Lung microvascular endothelial cell (primary cell): ENCODE results near the gene BOD1L1. TPM values are rescaled to one million over a fixed set of nuclear protein-coding genes. Genes with fewer than 3 reads are reported as not detected.

Experiments used
- DNase-seq, 2 donors: peaks; one replicate each; pipeline versions ENCODE4 v3.0.0 to v3.0.0-alpha.2; 2010; ENCODE audit warnings: low read depth in 2 of 2
- total RNA-seq: library from RNA; depleted of rRNA; stranded (reverse); fragments of >200 nt; gene quantifications from 2 replicates; pipeline ENCODE4 v1.2.1, GENCODE V29; 2014

BOD1L1 gene
- total RNA-seq, 1 donor from 2014 or later = 24.0 TPM

- no peak for DNase-seq
These were observed 86.9 kb downstream of the BOD1L1 start for GRCh38 chr4:13540446-13541175.

DNA sequence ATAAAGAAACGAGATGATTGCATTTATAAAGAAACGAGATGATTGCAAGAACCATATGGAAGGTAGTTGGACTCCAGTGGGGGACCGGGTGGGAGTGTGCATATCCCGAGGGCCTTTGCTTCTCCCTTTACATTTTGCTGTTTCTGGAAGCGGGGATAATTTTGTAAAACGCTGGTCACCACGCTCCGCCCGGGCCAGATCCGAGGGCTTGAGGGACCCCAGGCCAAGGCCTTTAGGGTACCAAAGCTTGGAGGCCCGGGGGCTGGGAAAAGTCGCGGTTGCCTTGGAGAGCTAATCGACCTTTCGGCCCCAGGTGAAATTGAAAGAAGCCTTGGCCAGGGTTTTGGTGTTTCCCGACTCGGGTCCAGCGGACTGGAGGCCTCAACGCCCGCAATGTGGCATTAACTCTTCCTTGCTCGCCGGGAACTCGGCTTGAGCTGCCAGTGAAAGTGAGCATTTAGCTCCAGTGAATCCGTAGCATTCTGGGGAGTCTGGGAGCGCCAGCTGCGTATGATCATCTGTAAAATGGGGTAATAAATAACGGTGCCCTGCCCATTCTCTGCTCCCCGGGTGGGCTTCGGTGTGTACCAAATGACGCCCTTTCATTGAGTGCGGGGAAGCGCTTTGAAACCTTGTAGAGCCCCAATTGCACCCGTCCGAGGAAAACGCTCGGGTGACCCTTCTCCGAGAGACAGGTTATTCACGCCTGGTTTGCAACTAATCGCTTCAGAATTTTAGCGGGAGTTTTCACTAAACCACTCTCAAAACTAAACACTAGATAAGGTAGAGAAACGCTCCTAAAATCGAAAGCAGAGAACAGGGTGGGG, 87.7 kb downstream of the BOD1L1 start:
- no peak for DNase-seq

DNA sequence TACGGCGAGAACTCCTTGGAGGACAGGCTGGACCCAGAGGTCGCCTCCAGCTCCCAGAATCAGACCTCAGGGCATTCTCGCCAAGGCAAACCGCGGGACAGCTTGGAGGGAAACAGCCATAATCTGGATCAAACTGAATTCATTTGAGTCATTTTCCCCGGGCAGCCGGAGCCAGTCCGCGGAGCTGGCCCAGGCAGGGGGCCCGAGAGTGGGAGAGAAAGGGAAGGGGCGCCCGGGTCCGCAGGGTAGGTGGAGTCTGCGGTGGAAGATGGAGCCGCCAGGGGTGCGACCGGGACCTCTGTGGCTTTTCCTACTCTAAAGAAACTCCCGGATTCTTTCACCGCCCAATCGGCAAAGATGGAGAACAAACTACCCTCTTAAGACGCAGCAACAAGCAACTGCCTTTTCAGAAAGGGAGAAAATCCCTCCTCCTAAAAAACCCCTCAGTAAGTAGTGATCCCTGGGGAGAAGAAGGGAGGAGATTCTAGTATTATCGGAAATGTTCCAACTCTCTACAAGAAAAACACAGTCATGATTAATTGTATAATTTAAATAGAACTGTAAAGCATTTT, 88.4 kb downstream of the BOD1L1 start:
- no peak for DNase-seq

DNA sequence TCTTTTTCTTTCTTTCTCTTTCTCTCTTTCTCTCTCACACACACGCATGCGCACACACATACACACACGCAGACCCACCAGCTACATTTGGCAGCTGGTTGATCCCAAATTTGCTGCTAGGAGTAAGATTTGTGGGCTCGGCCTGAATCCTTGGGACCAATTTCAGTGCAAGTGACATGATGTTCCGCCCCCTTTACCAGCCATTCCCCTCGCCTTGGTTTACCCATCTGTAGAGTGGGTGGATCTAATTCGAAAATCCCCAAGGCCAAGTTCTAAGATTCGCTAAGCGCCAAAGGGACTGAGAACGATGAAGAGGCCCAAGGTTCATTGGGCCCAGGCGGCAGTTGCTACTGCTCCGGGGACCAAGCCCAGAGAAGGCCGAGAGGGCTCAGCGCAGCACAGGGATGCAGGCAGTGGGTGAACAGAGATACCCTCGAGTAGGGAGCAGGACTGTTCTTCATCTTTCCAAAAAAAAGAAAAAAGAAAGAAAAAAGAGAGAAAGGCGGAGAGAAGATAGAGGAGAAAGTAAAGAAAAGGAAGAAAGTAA, 89.0 kb downstream of the BOD1L1 start:
- DNase-seq = no peak

DNA sequence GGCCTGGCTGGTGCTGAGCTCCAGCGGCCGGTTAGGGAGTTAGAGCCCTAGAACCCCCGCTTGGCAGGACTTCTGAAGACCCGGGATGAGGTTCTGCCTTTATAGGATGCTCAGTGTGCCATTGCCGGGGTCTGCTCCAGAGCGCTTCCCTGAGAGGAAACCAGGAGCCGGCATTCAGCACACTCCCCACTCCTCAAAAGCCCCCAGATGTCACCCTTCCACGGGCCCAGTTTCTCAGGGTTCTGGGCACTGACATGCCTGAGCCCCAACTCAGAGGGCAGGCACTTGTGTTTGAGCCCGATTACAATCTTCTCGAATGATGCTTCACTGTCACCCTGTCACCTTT, 89.7 kb downstream of the BOD1L1 start:
- no peak for DNase-seq

- DNase-seq = no peak
These were observed 90.3 kb downstream of the BOD1L1 start for GRCh38 chr4:13537011-13537831.

- DNase-seq = no peak
These were observed 90.9 kb downstream of the BOD1L1 start for GRCh38 chr4:13536607-13537006.

GRCh38 chr4:13535708-13536361, 91.7 kb downstream of the BOD1L1 start:
- no peak for DNase-seq

- DNase-seq = no peak
These were observed 92.4 kb downstream of the BOD1L1 start for GRCh38 chr4:13535118-13535517.

GRCh38 chr4:13534344-13535063, 93.0 kb downstream of the BOD1L1 start:
- no peak for DNase-seq

DNA sequence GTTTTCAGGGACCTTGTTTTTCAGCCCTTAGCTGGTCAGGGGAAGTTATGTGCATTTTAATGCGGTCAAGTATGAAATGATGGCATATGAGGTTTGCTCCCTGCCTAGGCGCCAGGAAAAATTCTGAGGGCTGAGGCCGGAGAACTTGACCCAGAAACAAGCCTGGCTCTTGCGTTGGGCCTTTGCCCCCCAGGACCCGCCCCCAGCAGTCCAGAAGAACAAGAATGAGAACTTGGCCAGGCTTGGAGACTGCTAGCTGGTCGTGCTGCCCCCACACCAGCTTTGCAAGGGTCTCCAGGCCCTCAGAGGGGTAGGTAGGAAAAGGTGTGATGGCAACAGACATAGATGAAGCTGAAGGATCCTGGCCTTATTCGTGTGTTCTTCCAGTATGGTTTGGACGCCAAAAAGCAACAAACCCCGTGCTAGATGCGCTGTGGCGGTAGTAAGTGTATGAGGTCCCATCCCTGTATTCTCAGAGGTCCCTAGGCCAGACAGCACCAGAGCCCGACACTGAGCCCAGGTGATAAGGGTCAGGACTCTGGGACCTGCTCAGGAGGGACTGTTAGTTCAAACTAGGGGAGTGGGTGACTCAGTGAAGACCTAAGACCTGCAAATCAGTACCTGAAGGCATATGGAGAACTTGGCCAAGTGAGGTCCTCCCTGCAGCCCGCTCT, 93.7 kb downstream of the BOD1L1 start:
- no peak for DNase-seq

- no peak for DNase-seq
These were observed 95.9 kb downstream of the BOD1L1 start for GRCh38 chr4:13531625-13531998.

DNA sequence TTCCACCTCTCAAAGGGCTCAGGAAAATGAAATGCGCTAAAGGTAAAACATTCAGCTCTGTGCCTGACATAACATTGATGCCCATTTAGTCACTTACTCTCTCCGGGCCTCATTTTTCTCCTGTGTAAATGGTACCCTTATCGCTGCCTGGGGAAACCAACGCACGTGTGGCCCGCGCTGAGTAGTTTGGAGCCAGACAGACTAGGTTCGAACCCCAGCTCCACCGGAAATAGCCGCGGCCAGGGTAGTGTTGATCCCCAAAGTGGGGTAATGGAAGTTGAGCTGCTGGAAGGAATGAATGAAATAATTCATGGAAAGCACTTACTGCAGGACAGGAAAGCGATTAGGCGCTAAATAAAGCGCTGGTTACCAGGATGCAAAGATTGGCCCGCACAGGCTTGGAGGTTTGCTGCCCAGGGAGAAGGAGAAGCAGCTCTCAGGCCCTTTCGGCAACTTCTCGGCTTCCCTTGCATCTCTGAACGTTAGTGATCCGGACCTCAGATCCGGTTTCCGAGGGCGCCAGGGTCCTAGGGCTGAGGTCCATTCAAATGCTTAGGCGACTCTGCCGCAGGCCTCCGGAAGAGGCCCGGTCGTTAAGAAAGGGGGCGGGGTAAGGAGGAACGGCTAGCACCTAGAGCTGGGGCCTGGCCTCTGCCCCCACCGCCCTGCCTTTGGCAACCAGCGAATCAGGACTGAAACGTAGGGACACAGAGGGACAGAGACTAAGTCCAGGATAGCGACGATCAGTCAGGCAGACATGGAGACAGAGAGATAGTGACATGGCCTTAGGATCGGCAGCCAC, 96.5 kb downstream of the BOD1L1 start:
- no peak for DNase-seq

DNA sequence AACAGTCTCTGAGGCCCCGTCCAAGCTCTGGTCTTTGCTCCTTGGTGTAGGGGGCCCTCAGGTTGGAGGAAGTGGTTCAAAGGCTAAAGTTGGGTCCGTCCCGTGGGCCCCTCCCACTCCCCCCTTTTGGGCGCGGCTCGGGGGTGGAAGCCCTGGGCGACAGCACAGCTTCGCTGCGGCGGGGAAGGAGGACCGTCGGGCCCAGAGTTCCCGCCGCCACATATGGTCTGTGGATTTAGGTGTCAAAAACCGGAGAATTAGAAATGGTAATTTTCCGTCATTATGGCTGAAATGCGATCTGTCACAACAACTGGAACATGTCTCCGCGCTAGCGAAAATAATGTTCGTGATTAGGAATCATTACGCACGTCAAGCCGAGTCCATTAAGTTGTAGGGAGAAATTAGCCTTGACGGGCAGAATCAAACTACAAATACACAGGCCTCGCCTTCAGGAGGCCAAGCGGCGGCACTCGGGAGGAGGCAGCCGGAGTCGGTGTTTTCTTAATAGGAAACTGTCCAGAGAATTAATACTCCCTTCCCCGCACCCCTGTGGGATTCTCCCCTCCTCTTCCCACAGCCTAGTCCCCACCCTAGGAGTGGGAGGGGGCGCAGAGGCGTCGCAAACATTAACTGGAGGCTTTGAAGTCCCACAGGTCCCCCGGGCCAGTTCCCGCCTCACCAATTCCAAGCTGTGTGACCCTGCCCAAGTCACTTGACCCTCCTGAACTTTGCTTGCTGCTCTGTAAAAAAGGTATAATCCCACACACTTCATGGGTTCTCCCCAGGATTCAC, 98.2 kb downstream of the BOD1L1 start:
- DNase-seq = no peak

GRCh38 chr4:13528821-13529127, 98.8 kb downstream of the BOD1L1 start:
- no peak for DNase-seq

- no peak for DNase-seq
These were observed 99.3 kb downstream of the BOD1L1 start for GRCh38 chr4:13527981-13528820.

GRCh38 chr4:13527192-13527980, 100.1 kb downstream of the BOD1L1 start:
- no peak for DNase-seq
